GM04503 (cell line): ENCODE results near the gene ZDHHC22.

Source experiments
- DNase-seq: peaks from one replicate; pipeline ENCODE4 v3.0.0-alpha.2; 2012; ENCODE audit warnings: low read depth

Gene ZDHHC22

GRCh38 chr14:77103951-77104350, 37.6 kb downstream of the ZDHHC22 start:
- no peak for DNase-seq

GRCh38 chr14:77103475-77103874, 38.1 kb downstream of the ZDHHC22 start:
- DNase-seq = no peak

- no peak for DNase-seq
Measured at GRCh38 chr14:77102154-77102553, 39.4 kb downstream of the ZDHHC22 start.

GRCh38 chr14:77100961-77101360, 40.6 kb downstream of the ZDHHC22 start:
- no peak for DNase-seq

- no peak for DNase-seq
Measured at GRCh38 chr14:77099425-77100167, 42.0 kb downstream of the ZDHHC22 start.

GRCh38 chr14:77098529-77099353, 42.9 kb downstream of the ZDHHC22 start:
- DNase-seq = no peak

- peak; percentile 87 for DNase-seq
Measured at GRCh38 chr14:77097700-77098528, 43.7 kb downstream of the ZDHHC22 start, which contains the start of gene CIPC. CIPC (plus strand) TSS chr14:77098258; CDS start chr14:77105709, 7,451 bp downstream.

GRCh38 chr14:77097006-77097699, 44.4 kb downstream of the ZDHHC22 start:
- no peak for DNase-seq

GRCh38 chr14:77094672-77095284, 46.8 kb downstream of the ZDHHC22 start:
- no peak for DNase-seq

- no peak for DNase-seq
Measured at GRCh38 chr14:77092676-77093075, 48.9 kb downstream of the ZDHHC22 start.

GRCh38 chr14:77091518-77091917, 50.1 kb downstream of the ZDHHC22 start:
- DNase-seq = no peak

GRCh38 chr14:77088645-77089044, 52.9 kb downstream of the ZDHHC22 start:
- DNase-seq = no peak

- no peak for DNase-seq
Measured at GRCh38 chr14:77088219-77088618, 53.4 kb downstream of the ZDHHC22 start.

- DNase-seq = no peak
Measured at GRCh38 chr14:77087631-77088030, 54.0 kb downstream of the ZDHHC22 start.

GRCh38 chr14:77086951-77087350, 54.6 kb downstream of the ZDHHC22 start:
- no peak for DNase-seq

- no peak for DNase-seq
Measured at GRCh38 chr14:77086017-77086727, 55.4 kb downstream of the ZDHHC22 start.

- no peak for DNase-seq
Measured at GRCh38 chr14:77085538-77085937, 56.1 kb downstream of the ZDHHC22 start.

GRCh38 chr14:77084985-77085384, 56.6 kb downstream of the ZDHHC22 start:
- no peak for DNase-seq

- DNase-seq = no peak
Measured at GRCh38 chr14:77083082-77083481, 58.5 kb downstream of the ZDHHC22 start.

GRCh38 chr14:77082356-77082755, 59.2 kb downstream of the ZDHHC22 start:
- no peak for DNase-seq
